ENCODE measurements around the gene TCAP. TPM values are rescaled to one million over a fixed set of nuclear protein-coding genes. Genes with fewer than 3 reads are reported as not detected.

The TCAP gene
- total and polyA plus RNA-seq, 10 of the 15 experiments (the other 5 are each of a cell fraction or from before 2014, with no cell fraction given): 0.17 to 1.0 (median 0.36) TPM; not detected in 3

GRCh38 chr17:39650121-39650579 lies 15.0 kb upstream of the TCAP start:
- in situ Hi-C loops (cut with MboI) (no loop called here), intact Hi-C loops (cut with micrococcal nuclease; ENCODE audit: unreplicated experiment) (no loop called here)
- Histone ChIP-seq H3K4me2 (ENCODE audit: control insufficient read depth, insufficient read depth) (no peak overlapping the region), H3K9me3 (replicated peaks; ENCODE audit: control insufficient read depth, insufficient read depth, low read length) (no peaks in the 10 kb centered on the region), H3K36me3 (ENCODE audit: control insufficient read depth in 2 of 2, insufficient read depth in 2 of 2, low read length in 1 of 2) (peaks cover 4% of the 10 kb centered on the region in 2 experiments; a peak in 3 of 4 replicates), H3K27me3 (replicated peaks in 1 of 2; ENCODE audit: control insufficient read depth in 2 of 2, insufficient read depth in 2 of 2, low read length in 1 of 2) (no peaks in the 10 kb centered on the region), H3K4me3 (no peak overlapping the region), H3K9ac (ENCODE audit: control insufficient read depth, insufficient read depth, low read length) (no peak overlapping the region), H3K4me1 (ENCODE audit: control insufficient read depth, insufficient read depth, low read length) (no peaks in the 10 kb centered on the region), H3K27ac (ENCODE audit: control insufficient read depth, insufficient read depth) (no peak overlapping the region), H2AFZ (ENCODE audit: control insufficient read depth, low read depth, low read length) (no peak overlapping the region), H3K79me2 (ENCODE audit: control insufficient read depth, insufficient read depth, low read length) (no peaks in the 10 kb centered on the region; the same call in none of the 2 replicates), H4K20me1 (ENCODE audit: control insufficient read depth, insufficient read depth) (no peaks in the 10 kb centered on the region)
- no TSS peak for BruUV-seq (replicated peaks)
- ChIA-PET CTCF (interaction anchor here (0.6 to 8.8 kb wide), 6 partner anchors 12 to 106 kb away, joined by 3 to 100 read pairs (median 4); partner anchors contain the start of gene STARD3), POLR2A (interaction anchor here (0.6 to 0.7 kb wide), 2 partner anchors 22 to 171 kb away, joined by 3 read pairs; no protein-coding TSS in a partner anchor), SMC1A (ENCODE audit: uncharacterized antibody, unreplicated experiment) (interaction anchor here (0.6 kb wide), 1 partner anchor 16 kb away, joined by 3 read pairs; no protein-coding TSS in a partner anchor), RAD21 (ENCODE audit: unreplicated experiment) (no interaction called here)
- 100% methylated on average over 5 of the region's 11 CpGs for WGBS (ENCODE audit: insufficient coverage, insufficient replicate concordance, low lambda C conversion rate, missing lambda C conversion rate)
- no peak for TF ChIP-seq POLR2AphosphoS2 (IDR thresholded peaks at IDR 0.05; ENCODE audit: low read depth, low read length)
- no peak for TF ChIP-seq NFYA (IDR thresholded peaks at IDR 0.05; ENCODE audit: borderline replicate concordance, low read depth, low read length)
- TF ChIP-seq SMARCA5 (IDR thresholded peaks at IDR 0.05): no peak
- TF ChIP-seq TAF1 (IDR thresholded peaks at IDR 0.05; ENCODE audit: borderline replicate concordance, low read depth, low read length): no peak
- TF ChIP-seq CBFB (IDR thresholded peaks at IDR 0.05; ENCODE audit: low read depth): no peak
- no peak for TF ChIP-seq BACH1 (IDR thresholded peaks at IDR 0.05; ENCODE audit: borderline replicate concordance)
- no peak for TF ChIP-seq LARP7 (IDR thresholded peaks at IDR 0.05)
- no peak for TF ChIP-seq ZNF274 (IDR thresholded peaks at IDR 0.05; ENCODE audit: insufficient read depth, insufficient read length)
- TF ChIP-seq STAT1 (conservative IDR thresholded peaks at IDR 0.05): no peak
- no peak for FAIRE-seq
- ATAC-seq: no peak
- DNase-seq (ENCODE audit: low read depth, low spot score): no peak
